Stimulated activated CD4-positive, alpha-beta T cell treated with anti-CD3 and anti-CD28 coated beads, Interleukin-15, amount 100 ng/mL, for 24 hours (primary cell): ENCODE data around the gene NPAS4.
A peak's percentile ranks its signal among the peaks of the same experiment; 100 is the strongest.
"Not testable (repeated sequence)": the region's sequence is repeated elsewhere in the genome, so short reads cannot be mapped to it uniquely, and the experiment has no call there.

ENCODE experiments used
- DNase-seq: peaks from one replicate; pipeline ENCODE4 v3.0.0-alpha.2; 2020

NPAS4 gene

DNA sequence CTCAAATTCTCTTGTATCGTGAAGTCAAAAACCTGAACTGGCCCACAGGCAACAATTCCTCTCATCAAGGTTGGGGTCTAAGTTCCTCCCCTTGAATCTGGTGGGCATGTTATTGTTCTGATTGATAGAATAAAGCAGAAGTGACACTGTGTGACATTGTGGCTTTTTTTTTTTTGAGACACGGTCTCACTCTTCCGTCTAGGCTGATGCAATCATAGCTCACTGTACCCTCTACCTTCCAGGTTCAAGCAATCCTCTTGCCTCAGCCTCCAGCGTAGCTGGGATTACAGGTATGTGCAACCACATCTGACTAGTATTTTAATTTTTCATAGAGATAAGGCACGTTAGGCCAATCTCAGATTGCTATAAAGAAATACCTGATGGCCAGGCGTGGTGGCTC lies 37.0 kb downstream of the NPAS4 start:
- DNase-seq, result no peak

- DNase-seq, result no peak
Measured at GRCh38 chr11:66459138-66459778, 38.4 kb downstream of the NPAS4 start.

DNA sequence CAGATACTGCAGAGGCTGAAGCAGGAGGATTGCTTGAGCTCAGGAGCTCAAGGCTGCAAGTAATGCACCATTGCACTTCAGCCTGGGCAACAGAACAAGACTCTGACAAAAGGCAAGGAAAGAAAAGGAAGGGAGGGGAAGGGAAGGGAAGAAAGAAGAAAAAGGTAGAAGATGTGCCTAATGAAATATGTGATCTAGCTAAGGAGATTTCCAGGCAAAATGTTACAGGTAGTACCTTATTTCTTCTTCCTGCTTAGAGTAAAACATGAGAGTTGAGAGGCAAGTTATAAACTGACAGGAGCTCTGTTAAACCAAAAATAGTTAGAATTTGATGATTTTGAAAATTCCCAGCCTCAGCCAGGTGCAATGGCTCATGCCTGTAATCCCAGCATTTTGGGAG lies 41.2 kb downstream of the NPAS4 start:
- DNase-seq, result no peak

GRCh38 chr11:66462911-66463310 lies 42.1 kb downstream of the NPAS4 start:
- DNase-seq, result no peak

- DNase-seq, result not testable (repeated sequence)
Measured at GRCh38 chr11:66464116-66464515, 43.3 kb downstream of the NPAS4 start.

DNA sequence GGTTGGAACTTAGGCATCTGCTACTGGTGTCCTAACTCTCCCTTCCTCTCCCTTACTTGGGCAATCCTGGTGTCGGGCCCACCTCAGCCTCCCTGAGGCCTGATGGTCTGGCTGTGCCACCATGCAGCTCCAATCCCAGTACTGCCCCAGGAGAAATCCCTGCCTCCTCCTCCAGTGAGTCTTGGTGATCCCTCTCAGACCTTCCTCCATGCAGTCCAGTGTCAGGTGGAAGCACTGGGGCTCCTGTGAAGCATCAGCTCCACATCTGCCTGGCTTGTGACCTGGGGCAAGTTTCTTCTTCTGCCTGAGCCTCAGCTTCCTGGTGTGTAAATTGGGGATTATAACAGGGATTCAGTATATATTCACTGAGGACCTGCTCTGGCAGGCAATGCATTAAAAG lies 44.1 kb downstream of the NPAS4 start:
- DNase-seq, result no peak

GRCh38 chr11:66465373-66466224 lies 44.8 kb downstream of the NPAS4 start:
- DNase-seq, result no peak

- DNase-seq, result peak; percentile 92
Measured at GRCh38 chr11:66466225-66467033, 45.6 kb downstream of the NPAS4 start, which contains the start of gene PELI3. Gene PELI3 (plus strand): TSS chr11:66466905. CDS start chr11:66468129, 1,224 bp downstream.

DNA sequence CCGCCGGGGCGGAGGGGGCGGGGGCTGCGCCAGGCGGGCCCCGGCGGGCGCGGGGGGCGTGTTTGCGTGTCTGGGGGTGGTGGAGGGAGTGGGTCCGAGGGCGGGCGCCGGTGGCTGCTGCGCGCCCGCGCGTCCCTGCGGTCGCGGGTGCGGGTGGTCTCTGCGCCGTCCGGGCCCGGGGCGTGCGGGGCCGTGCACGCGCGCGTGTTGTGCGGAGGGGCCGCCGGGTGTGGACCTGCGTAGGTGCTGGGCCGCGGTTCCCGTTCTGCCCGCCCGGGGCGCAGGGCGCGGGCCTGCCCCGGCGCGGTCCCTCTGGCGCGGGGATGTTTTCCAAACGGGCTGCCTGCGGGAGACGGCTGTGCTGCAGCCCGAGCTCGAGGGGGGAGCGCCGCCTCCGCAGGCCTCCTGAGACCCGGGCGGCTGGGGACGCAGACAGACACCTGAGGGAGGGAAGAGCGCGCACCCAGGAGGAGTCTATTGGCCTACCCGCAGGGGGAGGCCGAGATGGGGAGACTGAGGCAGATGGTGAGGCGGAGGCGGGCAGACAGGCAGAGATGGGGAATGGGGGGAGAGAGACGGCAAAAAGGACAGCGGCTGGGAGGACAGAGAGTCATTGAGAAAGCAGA lies 46.3 kb downstream of the NPAS4 start:
- peak; percentile 61 for DNase-seq

DNA sequence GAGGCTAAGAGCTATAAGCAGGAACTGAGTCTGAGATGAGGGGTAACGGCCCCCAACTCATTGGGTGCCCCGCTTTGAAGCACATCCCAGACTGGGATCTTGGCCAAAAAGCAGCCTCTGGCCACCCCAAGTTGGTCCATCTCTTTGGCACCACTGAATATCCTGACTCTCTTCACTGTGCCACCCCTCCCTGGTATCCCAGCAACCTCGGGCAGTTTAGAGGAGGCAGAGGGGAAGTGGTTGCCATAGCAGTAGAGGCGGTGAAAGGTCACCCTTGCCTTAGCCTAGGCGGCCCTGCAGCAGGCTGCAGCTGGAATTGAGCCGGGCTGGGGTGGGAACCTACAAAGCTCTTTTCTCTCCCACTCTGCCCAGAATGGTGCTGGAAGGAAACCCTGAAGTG lies 46.9 kb downstream of the NPAS4 start:
- DNase-seq, result peak; percentile 26

DNA sequence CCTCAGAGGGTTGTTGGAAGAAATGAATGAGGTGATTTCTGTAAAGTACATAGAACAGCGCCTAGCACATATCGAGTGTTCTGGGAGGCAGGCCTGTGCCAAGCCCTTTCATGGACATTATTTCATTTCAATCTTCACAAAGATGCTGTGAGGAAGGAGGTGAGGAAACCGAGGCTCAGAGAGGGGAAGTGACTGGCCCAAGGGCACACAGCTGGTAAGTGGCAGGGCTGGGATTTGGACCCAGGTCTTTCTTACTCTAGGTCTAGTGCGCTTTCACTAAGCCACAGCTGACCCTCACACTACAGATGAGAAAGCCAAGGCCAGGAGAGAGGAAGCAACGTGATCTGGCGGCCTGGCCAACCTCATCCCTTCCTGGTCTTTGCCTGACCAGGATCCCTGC lies 47.9 kb downstream of the NPAS4 start:
- no peak for DNase-seq

DNA sequence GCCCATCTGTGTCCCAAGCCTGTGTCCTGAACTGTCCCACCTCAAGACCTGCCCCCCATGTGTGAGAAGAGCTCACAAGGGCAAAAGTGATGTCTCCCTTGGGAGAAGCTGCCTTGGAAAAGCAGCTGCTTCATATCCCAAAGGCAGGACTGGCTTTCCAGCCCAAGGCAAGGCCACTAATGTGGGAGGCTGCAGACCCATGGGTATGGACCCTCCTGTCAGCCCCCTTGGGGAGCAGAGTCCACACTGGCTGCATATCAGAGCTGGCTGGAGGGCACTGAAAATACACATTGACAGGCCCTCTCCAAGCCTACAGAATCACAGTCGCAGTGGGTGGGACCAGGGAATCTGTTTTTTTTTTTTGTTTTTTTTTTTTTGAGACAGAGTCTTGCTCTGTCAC lies 48.6 kb downstream of the NPAS4 start:
- no peak for DNase-seq

DNA sequence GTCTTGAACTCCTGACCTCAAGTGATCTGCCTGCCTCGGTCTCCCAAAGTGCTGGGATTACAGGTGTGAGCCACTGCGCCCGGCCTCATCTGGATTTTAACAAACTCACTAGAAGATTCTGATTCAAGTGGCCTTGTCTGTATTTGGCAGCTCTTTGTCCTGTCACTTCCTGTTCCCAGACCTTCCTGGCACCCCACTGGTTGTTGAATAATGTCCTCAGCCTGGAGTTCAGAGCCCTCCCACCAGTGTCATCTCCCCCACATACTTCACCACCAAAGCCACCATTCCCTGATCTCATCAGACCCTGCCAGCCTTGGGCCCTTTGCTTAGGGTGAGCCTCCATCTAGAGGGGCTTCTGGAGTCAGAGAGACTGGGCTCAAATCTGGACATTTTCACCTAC lies 49.2 kb downstream of the NPAS4 start:
- DNase-seq, result no peak

DNA sequence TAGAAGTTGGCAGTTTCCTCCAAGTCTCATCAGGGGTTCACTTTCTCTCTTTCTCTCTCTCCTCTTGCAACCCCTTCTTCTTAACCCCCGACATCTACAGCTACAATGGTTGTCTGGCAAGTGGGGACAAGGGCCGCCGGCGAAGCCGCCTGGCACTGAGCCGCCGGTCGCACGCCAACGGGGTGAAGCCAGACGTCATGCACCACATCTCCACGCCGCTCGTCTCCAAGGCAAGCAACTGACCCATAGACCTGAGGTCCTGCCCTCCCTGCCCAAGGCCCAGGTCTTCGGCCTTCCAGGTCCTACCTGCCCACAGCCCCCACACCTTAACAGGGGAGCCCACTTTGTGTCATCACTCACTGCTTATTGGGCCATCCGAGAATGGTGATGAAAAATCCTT lies 50.3 kb downstream of the NPAS4 start:
- DNase-seq, result no peak

DNA sequence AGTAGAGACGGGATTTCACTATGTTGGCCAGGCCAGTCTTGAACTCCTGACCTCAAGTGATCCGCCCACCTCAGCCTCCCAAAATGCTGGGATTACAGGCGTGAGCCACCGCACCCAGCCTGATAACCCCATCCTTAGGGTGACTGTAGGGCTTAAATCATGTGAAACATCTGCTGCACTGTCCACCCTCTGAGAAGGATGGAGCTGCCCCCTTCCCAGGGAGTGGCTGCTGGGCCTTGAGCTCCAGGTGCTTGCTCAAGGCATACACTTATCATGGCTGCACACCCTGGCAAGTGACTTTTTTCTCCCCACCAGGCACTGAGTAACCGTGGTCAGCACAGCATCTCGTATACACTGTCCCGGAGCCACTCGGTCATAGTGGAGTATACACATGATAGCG lies 51.2 kb downstream of the NPAS4 start:
- DNase-seq, result no peak

- no peak for DNase-seq
Measured at GRCh38 chr11:66473167-66473566, 52.3 kb downstream of the NPAS4 start.

DNA sequence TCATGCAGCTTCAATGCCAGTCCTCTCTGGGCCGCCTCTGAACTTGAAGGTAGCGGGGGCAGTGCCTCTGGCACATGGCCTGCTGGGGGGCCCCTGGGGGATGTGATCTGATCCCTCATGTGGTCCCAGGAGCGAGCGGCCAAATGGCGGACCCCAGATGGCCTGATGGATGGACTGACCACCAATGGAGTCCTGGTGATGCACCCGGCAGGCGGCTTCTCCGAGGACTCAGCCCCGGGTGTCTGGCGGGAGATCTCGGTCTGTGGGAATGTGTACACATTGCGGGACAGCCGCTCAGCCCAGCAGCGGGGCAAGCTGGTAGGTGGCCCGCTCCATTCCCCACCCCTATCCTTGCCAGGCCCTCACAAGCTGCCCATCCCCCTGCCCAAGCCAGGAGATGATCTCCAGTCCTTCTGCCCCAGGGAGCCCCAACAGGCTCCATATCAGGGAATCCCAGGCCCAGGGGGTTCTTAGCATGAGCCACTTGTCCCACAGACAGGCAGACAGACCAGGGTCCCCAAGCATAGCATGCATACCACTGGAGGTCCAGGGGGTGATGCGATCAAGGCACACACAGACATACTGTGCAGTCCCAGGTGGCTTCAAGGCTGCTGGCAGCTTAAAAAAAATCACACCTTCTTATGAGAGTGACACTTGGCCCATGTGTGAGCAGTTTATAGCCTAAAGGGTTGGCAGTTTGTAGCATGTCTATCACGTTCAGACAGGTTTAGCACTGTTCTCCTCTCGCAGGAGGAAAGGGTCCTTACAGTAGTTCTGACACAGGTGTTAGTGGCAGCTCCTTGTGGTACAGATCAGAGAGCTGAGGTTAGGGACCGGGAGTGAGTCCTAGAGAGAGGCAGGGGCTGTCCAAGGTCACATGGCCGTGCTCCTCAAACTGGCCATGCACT lies 53.0 kb downstream of the NPAS4 start:
- DNase-seq, result no peak

DNA sequence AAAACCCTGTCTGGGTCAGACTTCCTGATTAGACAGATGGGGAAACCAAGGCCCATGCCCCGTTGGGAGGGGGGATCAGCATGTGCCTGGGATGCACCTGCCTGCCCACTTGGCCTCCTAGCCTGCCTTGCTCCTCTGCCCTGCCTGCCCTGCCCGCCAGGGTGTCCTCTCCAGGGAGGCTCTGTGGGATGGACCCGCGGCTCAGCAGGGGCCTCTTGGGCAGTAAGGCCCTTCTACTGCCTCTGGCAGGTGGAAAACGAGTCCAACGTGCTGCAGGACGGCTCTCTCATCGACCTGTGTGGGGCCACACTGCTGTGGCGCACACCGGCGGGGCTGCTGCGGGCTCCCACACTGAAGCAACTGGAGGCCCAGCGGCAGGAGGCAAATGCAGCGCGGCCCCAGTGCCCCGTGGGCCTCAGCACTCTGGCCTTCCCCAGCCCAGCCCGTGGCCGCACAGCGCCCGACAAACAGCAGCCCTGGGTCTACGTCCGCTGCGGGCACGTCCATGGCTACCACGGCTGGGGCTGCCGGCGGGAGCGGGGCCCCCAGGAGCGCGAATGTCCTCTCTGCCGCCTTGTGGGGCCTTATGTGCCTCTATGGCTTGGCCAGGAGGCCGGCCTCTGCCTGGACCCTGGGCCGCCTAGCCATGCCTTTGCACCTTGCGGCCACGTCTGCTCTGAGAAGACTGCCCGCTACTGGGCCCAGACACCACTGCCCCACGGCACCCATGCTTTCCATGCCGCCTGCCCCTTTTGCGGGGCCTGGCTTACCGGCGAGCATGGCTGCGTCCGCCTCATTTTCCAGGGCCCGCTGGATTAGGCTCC lies 54.7 kb downstream of the NPAS4 start:
- no peak for DNase-seq
